GM19043 (cell line): ENCODE data around the gene KAT14.
"Not testable (repeated sequence)": the region's sequence is repeated elsewhere in the genome, so short reads cannot be mapped to it uniquely, and the experiment has no call there.

Source experiments
- ATAC-seq: cut with Tn5 transposase; IDR thresholded peaks from one replicate; pipeline ENCODE4 v1.9.1; 2021; ENCODE audit warnings: low read depth; ENCODE audit not compliant: unreplicated experiment

Gene KAT14

GRCh38 chr20:18203700-18204099 is 66.0 kb downstream of the KAT14 start:
- not testable (repeated sequence) for ATAC-seq

- no peak for ATAC-seq
Measured at GRCh38 chr20:18213002-18213401, 75.3 kb downstream of the KAT14 start.

- no peak for ATAC-seq
Measured at GRCh38 chr20:18215566-18215965, 77.9 kb downstream of the KAT14 start.

- ATAC-seq = no peak
Measured at GRCh38 chr20:18218280-18218679, 80.6 kb downstream of the KAT14 start.

- no peak for ATAC-seq
Measured at GRCh38 chr20:18223409-18223808, 85.7 kb downstream of the KAT14 start.

- ATAC-seq = no peak
Measured at GRCh38 chr20:18224968-18225568, 87.4 kb downstream of the KAT14 start.

- ATAC-seq = no peak
Measured at GRCh38 chr20:18225632-18226031, 88.0 kb downstream of the KAT14 start.

- not testable (repeated sequence) for ATAC-seq
Measured at GRCh38 chr20:18226741-18227140, 89.1 kb downstream of the KAT14 start.

- no peak for ATAC-seq
Measured at GRCh38 chr20:18233408-18233943, 95.8 kb downstream of the KAT14 start.
